IMR-90 (cell line): ENCODE data around the gene KLF2. TPM values are rescaled to one million over a fixed set of nuclear protein-coding genes. Genes with fewer than 3 reads are reported as not detected.

Experiments used
- CEBPB ChIP-seq: IDR thresholded peaks from 2 replicates; pipeline ENCODE4 v1.6.1; 2012; ENCODE audit warnings: low read depth, low read length, improper control_type of control experiment
- CTCF ChIP-seq: conservative IDR thresholded peaks from 2 replicates; pipeline ENCODE4 v1.5.1; 2012; ENCODE audit warnings: mild to moderate bottlenecking, low read depth, low read length, improper control_type of control experiment
- polyA plus RNA-seq, 3 experiments: library from polyadenylated mRNA; depleted of rRNA; stranded (reverse); fragments of >200 nt; gene quantifications; 2 replicates each; pipeline ENCODE4 v1.2.3, GENCODE V29; 2012; ENCODE audit warnings: low replicate concordance in 1 of 3
- total RNA-seq: library from RNA; depleted of rRNA; stranded (reverse); fragments of >200 nt; gene quantifications from 2 replicates; pipeline ENCODE4 v1.2.3, GENCODE V29; 2012

Gene KLF2
- total and polyA plus RNA-seq, 2 of the 4 experiments (the other 2 are of a cell fraction): 1.1 to 34.4 TPM

DNA sequence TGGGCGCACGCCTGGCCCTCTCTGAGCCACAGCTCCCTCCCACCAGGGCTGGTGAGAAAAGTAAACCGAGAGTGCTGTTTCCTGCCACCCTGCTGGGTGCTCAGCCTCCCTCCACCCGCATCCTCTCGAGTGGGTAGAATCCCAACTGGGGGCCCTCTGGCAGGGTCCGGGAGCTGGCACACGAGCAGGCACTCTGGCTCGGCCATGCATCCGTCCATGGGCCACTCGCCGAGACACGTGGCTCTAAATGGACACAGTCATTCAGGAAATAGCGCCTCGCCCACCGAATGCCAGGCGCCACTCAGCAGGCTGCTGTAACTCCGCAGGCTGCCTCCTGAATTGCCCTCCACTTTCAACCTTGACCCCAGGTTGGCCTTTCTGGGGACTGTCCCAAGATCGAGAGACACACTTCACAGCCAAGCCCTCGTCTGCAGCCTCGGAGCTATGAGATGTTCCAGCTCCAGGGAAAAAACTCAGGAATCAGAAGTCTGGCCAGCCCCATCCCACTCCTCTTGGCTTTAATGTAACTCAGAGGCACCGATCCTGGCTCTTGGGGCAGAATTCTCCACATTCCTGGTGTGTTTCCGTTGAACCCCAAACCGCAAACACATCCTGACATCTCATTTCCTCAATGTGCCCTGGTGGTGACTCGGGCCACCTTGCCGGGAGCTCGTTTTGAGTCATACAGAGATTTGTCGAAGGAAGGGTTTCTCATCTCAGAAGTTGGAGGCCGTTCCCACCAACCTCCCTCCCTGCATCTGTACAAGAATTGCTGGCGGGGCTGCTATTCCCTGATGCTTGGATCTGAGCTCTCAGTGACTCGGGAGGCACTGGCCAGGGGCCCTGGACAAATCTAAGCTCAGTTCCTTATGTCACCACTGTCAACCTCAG, 14.1 kb downstream of the KLF2 start (continued):
- TF ChIP-seq CTCF (0 out of 2 replicates have a peak, but pooled peaks have one; percentile 15), CEBPB (no peak)
